ENCODE data around the gene RANBP10.

DNA sequence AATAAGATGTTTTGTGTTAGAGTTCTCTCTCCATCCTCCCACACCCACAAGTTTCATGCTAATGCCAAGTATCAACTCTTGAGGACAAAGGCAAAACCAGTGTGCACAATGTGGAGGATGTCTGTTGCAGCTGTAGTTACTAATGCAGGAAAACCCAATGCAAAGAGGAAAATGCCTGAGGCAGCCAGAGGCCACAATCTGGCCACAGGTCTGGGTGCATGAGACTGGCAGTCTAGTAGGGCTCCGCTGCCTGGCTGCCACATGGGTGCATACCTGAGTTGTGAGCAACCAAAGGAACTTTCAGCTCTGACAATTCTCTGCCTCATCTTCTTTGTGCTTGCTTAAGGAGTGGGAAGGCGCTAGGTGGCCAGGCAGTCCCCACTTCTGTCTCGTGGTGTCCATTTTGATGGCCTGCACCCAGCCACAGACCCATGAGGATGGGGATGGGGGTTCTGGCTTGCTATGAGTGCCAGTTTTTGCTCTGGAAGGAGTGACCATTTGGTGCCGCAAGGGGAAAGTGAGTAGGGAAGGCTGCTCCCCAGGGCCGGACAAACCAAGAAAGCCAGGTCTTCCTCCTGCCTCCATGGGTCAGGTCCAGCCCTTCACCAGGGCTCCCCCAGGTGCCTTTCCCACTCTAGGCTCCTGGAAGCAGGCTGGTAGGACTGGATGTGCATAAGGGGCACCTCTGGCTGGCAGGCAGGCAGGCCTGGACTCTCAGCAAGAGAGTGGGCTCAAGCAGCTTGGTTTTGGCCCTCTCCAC is 83.0 kb downstream of the RANBP10 start:
- TF ChIP-seq, protein P1, sequence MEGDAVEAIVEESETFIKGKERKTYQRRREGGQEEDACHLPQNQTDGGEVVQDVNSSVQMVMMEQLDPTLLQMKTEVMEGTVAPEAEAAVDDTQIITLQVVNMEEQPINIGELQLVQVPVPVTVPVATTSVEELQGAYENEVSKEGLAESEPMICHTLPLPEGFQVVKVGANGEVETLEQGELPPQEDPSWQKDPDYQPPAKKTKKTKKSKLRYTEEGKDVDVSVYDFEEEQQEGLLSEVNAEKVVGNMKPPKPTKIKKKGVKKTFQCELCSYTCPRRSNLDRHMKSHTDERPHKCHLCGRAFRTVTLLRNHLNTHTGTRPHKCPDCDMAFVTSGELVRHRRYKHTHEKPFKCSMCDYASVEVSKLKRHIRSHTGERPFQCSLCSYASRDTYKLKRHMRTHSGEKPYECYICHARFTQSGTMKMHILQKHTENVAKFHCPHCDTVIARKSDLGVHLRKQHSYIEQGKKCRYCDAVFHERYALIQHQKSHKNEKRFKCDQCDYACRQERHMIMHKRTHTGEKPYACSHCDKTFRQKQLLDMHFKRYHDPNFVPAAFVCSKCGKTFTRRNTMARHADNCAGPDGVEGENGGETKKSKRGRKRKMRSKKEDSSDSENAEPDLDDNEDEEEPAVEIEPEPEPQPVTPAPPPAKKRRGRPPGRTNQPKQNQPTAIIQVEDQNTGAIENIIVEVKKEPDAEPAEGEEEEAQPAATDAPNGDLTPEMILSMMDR (IDR thresholded peaks at IDR 0.05): no peak
- TF ChIP-seq POLR2AphosphoS5 (IDR thresholded peaks at IDR 0.05): no peak
- no peak for TF ChIP-seq POLR2A (IDR thresholded peaks at IDR 0.05)
